NCI-H146 treated with DMSO at 0.1 percent for 48 hours (cell line): ENCODE data around the gene DPH3.

Source experiments
- DNase-seq: peaks from one replicate; lab custom pipeline; 2025; ENCODE audit not compliant: unreplicated experiment; lab: John Stamatoyannopoulos, UW

DPH3 gene

GRCh38 chr3:16294844-16295243, 30.1 kb upstream of the DPH3 start:
- no peak for DNase-seq

DNA sequence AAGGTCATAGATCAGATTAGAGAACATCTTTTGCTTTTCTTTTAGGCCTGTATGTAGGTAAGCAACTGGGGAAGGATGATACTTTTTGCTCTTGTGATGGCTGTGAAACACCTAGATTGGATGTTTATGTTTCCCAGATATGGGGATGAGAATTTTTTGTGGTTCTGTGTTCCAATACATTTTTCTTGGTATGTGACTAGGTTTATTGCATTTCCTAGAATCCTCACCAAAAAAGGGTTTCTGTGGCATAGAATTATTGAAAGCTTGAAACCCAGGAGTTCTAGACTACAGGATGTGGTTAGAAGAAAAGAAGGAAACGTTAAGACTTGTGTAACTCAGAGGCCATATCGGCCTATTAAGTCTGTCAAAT, 26.1 kb upstream of the DPH3 start:
- DNase-seq, result no peak

DNA sequence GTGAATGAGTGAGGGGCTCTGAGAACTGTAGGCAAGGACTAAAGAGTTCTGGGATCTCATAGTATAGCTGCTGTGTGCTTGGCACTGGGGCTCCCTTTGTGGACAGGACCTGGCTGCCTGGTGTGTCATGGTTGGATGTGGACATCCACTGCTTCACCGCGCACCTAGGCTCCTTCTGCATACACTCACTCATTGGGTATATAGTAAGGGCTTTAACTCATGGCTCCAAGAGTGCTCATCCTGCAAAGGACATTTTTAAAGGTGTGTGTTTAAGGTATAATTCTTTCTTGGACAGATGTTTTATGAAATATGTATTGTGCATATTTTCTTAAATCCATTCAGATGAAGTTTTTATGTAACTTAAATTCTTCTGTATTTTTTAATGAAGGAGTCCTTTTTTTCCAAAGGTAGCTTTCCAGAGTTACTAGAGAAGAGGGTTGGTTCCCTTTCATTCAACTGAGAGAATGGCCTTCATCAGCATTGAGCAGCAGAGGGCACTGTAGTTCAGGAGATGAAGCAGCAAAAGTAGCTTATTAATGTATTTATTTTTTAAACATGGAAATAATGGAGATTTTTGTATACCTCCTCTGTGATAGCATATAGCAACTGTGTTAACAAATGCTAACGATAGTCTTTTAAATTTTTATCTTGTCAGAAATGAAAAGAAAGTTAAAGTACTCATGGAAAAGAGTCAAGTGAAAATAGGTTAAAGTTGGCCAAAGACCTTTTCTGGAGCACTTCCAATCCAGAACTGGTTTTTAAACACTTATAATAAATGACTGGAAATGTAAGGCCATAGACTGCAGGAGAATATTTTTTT, 25.5 kb upstream of the DPH3 start:
- peak; percentile 25 for DNase-seq

GRCh38 chr3:16289144-16289889, 24.6 kb upstream of the DPH3 start:
- DNase-seq, result no peak

GRCh38 chr3:16288664-16289063, 23.9 kb upstream of the DPH3 start:
- no peak for DNase-seq

- DNase-seq, result no peak
These were observed 22.2 kb upstream of the DPH3 start for GRCh38 chr3:16286751-16287543.

- DNase-seq, result no peak
These were observed 21.4 kb upstream of the DPH3 start for GRCh38 chr3:16286161-16286560.

GRCh38 chr3:16284633-16285032, 19.9 kb upstream of the DPH3 start:
- no peak for DNase-seq

DNA sequence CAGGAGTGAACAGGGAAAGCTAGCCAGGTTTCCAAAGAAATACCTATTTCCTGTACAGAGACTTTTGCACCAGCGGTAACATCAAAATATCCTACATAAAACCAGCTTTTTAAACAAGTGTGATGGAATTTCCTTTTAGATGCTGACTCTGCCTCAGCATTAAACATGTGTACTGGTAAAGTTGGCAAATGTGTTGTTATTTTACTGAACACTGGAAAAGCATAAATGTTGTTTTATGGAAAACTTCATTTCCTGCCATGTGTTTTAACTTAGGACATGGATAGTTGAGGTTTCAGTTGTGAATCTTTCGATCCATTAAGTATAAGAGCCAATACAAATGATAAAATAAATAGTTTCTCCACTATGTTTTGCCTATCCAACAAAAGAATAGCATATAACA, 15.9 kb upstream of the DPH3 start:
- no peak for DNase-seq

DNA sequence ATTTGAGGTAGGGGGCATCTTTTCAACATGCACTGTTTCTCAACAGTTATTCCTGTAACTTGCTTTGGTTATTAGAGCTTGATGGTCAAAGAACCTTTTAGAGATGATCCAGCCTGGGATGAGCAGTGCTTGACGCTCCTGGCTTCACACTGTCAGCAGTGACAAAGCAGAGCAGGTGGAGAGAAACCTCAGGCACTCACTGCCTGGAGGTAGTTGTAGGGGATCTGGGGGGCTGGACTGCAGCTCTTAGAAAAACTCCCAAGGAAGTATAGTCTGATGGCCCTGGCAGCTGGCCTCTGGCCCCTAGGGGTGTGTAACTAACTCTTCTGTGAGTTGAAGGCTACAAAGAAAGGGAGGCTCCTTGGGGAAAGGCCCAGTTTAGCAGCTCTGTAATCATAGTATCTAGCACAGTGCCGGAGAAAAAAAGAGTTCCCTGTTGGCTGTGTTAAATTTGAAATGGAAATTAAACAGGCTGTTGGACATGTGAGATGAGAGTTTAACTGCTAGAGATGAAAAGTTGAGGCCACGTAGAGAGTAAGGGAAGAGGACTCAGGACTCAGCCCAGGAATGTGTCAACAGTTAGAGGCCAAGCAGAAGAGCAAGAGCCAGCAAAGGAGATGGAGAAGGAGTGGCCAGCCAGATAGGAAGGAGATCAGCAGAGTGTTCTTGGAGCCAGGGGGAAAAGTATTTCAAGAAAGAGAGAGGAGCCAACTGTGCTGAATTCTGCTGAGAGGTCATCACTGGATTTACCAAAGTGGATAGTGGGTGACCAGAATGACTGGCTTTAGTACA, 14.5 kb upstream of the DPH3 start:
- no peak for DNase-seq

GRCh38 chr3:16277471-16277870, 12.7 kb upstream of the DPH3 start:
- DNase-seq, result no peak

DNA sequence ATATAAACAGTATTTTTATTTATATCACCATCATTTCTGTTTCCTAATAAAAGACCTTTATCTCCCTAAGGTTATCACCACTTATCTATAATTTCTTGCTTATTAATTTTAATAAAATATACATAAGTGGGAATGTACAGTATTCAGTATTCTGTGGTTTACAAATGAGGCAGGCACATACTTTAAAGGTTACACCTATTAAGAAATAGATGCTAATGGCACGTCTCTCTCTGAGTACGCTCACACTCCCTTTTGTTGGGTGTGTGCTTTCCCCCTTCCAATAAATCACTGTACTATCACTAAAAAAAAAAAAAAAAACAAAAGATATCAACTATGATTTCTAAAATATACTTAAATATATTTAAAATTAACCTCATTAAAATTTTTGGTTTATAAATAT, 9.1 kb upstream of the DPH3 start:
- DNase-seq, result no peak

GRCh38 chr3:16272588-16272987, 7.8 kb upstream of the DPH3 start:
- DNase-seq, result no peak

- DNase-seq, result no peak
These were observed 6.1 kb upstream of the DPH3 start for GRCh38 chr3:16270855-16271254.

DNA sequence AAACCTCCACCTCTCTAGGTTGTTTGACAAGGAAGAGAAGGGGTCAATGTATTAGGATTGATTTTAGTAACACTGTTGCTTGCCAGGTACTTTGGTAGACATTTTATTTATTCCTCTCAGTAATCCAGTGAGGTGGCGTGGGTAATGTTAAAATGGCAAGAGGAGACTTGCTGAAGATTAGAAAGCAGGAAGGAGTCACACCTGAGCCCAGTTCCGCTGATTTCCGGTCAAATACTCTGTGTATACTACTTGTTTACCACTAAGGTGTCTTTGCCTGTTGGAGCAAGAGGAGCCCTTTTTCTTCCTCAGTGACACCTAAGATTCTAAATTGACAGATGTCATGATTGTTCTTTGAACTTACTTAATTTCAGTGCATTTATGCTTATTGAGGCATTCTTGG, 2.0 kb upstream of the DPH3 start:
- no peak for DNase-seq

DNA sequence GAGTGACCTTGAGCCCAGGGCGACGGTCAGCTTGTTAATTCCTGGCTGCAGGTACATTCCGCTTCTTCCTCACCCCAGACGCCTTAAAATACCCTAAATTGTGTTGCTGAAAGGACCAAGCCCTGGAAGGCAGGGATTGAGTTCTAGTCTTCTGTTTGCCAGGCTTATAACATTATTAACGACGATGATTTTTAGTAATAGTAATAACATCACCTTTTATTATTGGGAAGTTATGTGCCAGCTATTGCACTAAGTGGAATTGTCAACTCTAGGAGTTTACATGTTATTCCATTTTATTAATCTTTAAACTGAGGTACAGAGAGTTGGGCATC, 678 bp upstream of the DPH3 start:
- no peak for DNase-seq

DNA sequence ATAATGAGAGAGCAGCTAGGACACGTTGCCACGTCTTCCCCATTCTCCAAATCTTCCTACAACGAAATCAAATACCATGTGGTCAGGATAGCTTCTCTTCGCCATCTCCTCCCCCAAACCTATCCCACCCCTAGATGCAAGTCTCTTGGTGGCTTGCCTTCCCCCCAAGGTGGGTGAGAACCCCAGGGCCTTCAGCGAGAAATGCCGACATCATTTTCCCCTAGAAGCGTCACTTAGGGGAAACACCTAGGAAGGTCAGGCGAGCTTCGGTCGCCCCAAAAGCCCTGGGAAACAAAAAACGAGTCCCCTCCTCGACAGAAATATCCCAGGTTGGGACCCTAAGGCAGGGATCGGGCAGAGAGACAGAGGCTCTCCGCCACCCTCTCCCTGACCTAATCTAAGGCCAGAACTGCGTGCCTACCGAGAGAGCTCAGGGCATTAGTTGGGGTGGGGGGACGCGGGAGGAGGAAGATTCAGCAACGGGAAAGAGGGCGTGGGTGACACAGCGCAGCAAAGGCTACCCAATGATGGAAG, 502 bp downstream of the DPH3 start:
- no peak for DNase-seq

DNA sequence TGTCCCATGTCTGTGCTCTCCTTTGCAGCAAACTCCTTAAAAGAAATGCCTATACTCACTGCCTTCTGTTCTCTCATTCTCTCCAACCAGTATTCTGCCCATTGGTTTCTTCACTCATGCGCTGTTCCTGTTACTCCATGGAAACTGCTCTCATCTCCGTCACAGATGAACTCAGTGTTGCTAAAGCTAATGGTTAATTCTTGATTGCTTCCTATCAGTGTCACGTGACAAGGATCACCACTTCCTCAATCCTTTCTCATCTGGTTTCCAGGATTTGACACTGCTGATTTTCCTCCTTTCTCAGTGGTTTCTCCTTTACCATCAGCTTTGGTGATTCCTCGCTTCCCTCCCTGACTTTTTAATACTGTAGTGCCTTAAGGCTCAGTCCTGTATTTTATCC, 2.6 kb downstream of the DPH3 start:
- DNase-seq, result no peak

DNA sequence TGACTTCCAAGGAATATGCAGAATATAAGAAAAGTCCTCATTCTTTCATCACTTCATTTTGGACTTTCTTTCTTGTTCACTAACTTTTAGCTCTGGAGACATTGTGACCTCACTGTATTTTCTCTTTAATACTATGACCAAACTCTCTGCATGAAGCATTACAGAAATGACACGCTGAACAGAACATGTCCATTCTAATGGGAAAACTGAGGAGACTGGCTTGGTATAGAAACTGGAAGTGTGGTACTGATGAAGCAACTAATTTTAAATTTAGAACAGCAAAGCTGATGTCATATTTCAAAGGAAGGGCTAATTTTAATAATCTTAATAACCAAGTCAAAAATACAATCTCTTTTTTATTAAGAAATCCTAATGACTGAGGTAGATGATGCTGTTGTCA, 4.7 kb downstream of the DPH3 start:
- DNase-seq, result no peak

- no peak for DNase-seq
These were observed 5.9 kb downstream of the DPH3 start for GRCh38 chr3:16258866-16259265.

GRCh38 chr3:16258177-16258576, 6.6 kb downstream of the DPH3 start:
- no peak for DNase-seq
